ENCODE data around the gene LRRC75A. TPM values are rescaled to one million over a fixed set of nuclear protein-coding genes. Genes with fewer than 3 reads are reported as not detected.
"Not testable (repeated sequence)": the region's sequence is repeated elsewhere in the genome, so short reads cannot be mapped to it uniquely, and the experiment has no call there.

The LRRC75A gene, protein sequence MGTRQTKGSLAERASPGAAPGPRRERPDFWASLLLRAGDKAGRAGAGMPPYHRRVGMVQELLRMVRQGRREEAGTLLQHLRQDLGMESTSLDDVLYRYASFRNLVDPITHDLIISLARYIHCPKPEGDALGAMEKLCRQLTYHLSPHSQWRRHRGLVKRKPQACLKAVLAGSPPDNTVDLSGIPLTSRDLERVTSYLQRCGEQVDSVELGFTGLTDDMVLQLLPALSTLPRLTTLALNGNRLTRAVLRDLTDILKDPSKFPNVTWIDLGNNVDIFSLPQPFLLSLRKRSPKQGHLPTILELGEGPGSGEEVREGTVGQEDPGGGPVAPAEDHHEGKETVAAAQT
- 5.4 TPM for polyA plus RNA-seq (2013, experiment 1 of 4)
- 5.7 TPM for polyA plus RNA-seq (2013, experiment 2 of 4)
- polyA plus RNA-seq (2013, experiment 3 of 4), result 4.1 TPM
- polyA plus RNA-seq (2013, experiment 4 of 4), result 4.5 TPM

- Histone ChIP-seq H3K27me3 (ENCODE audit: control insufficient read depth, insufficient read depth, low read length, poor library complexity, severe bottlenecking) (peaks cover 34% of the 10 kb centered on the region), H3K36me3 (ENCODE audit: control insufficient read depth, insufficient read depth, low read length) (no peaks in the 10 kb centered on the region), H3K4me3 (ENCODE audit: insufficient read depth, low read depth, low read length) (peak within 1 kb of the TSS; percentile 47), H3K4me1 (ENCODE audit: control insufficient read depth, insufficient read depth, low read length) (peaks cover 19% of the 10 kb centered on the region), H3K9me3 (ENCODE audit: control insufficient read depth, low read length) (no peaks in the 10 kb centered on the region), H3K27ac (ENCODE audit: insufficient read depth, low read depth, low read length, poor library complexity, severe bottlenecking) (no peak within 1 kb of the TSS)
- WGBS, 2 experiments, result 1% methylated on average over 134 of the region's 134 CpGs
Observed at GRCh38 chr17:16491703-16492612, at the start of gene LRRC75A. Gene LRRC75A, minus strand, starts transcription at chr17:16492193. Its CDS starts 203 bp downstream, at chr17:16491990.

GRCh38 chr17:16537130-16537458, 45.1 kb upstream of the LRRC75A start:
- Histone ChIP-seq H3K27ac (ENCODE audit: insufficient read depth, low read depth, low read length, poor library complexity, severe bottlenecking) (no peak overlapping the region), H3K36me3 (ENCODE audit: control insufficient read depth, insufficient read depth, low read length) (no peaks in the 10 kb centered on the region), H3K4me3 (ENCODE audit: insufficient read depth, low read depth, low read length) (no peak overlapping the region), H3K9me3 (ENCODE audit: control insufficient read depth, low read length) (no peaks in the 10 kb centered on the region), H3K4me1 (ENCODE audit: control insufficient read depth, insufficient read depth, low read length) (no peaks in the 10 kb centered on the region), H3K27me3 (ENCODE audit: control insufficient read depth, insufficient read depth, low read length, poor library complexity, severe bottlenecking) (no peaks in the 10 kb centered on the region)
- 52 to 59% methylated on average over 2 of the region's 2 CpGs for WGBS, 2 experiments

DNA sequence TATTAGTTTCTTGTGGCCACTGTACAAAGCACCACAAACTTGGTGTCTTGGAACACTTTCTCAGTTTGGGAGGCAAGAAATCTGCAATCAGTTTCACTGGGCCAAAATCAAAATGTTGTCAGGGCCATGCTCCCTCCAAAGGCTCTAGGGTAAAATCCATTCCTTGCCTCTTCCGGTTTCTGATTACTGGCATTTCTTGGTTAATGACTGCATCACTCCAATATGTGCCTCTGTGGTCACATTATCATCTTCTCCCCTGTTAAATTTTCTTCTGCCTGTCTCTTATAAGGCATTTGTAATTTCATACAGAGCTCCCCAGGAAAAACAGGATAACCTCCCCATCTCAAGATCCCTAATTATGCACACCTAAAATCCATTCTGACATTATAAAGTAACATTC, 42.2 kb upstream of the LRRC75A start:
- no peaks in the 10 kb centered on the region for H3K27me3 ChIP-seq (ENCODE audit: control insufficient read depth, insufficient read depth, low read length, poor library complexity, severe bottlenecking)
- no peaks in the 10 kb centered on the region for H3K4me1 ChIP-seq (ENCODE audit: control insufficient read depth, insufficient read depth, low read length)
- 90 to 95% methylated on average over 1 of the region's 1 CpG for WGBS, 2 experiments
- no peak overlapping the region for H3K4me3 ChIP-seq (ENCODE audit: insufficient read depth, low read depth, low read length)
- no peaks in the 10 kb centered on the region for H3K9me3 ChIP-seq (ENCODE audit: control insufficient read depth, low read length)
- no peak overlapping the region for H3K27ac ChIP-seq (ENCODE audit: insufficient read depth, low read depth, low read length, poor library complexity, severe bottlenecking)
- no peaks in the 10 kb centered on the region for H3K36me3 ChIP-seq (ENCODE audit: control insufficient read depth, insufficient read depth, low read length)

DNA sequence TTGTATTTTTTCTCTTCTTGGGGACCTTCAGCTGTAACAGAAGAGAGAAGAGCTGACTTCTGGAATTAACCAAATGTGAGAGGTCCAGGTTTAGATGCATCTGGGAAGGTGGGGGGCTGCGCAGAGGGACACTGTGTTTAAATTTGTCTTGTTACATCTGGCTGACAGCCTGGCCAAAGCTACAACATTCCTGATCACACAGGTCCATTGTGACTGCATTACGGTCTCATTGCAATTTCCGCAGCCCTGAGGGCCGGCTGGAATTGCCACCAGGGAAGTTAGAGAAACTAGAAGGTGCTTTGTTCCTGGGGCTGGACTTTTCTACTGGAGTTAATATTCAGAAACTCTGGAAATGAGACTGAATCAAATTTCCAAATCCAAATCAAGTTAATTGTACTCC, 37.9 kb upstream of the LRRC75A start:
- WGBS, 2 experiments, result 84 to 87% methylated on average over 4 of the region's 4 CpGs
- Histone ChIP-seq H3K27me3 (ENCODE audit: control insufficient read depth, insufficient read depth, low read length, poor library complexity, severe bottlenecking) (no peaks in the 10 kb centered on the region), H3K27ac (ENCODE audit: insufficient read depth, low read depth, low read length, poor library complexity, severe bottlenecking) (no peak overlapping the region), H3K36me3 (ENCODE audit: control insufficient read depth, insufficient read depth, low read length) (no peaks in the 10 kb centered on the region), H3K4me3 (ENCODE audit: insufficient read depth, low read depth, low read length) (no peak overlapping the region), H3K9me3 (ENCODE audit: control insufficient read depth, low read length) (no peaks in the 10 kb centered on the region), H3K4me1 (ENCODE audit: control insufficient read depth, insufficient read depth, low read length) (no peaks in the 10 kb centered on the region)

DNA sequence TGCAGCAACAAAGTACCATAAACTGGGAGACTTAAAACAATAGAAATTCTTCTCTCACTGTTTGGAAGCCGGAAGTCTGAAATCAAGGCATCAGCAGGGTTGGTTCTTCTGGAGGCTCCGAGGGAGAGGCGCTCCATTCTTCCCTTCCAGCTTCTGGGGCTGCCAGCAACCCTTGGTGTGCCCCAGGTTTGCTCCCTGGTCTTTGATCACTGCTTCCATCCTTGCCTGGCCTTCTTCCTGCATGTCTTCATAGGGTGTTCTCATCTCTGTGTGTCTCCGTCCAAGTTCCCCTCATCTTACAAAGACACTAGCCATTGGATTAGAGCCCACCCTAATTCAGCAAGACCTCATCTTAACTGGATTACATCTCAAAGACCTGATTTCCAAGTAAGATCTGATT, 35.3 kb upstream of the LRRC75A start:
- 88 to 91% methylated on average over 4 of the region's 4 CpGs for WGBS, 2 experiments

GRCh38 chr17:16525556-16525955, 33.6 kb upstream of the LRRC75A start:
- H3K36me3 ChIP-seq (ENCODE audit: control insufficient read depth, insufficient read depth, low read length); H3K4me1 ChIP-seq (ENCODE audit: control insufficient read depth, insufficient read depth, low read length); H3K27me3 ChIP-seq (ENCODE audit: control insufficient read depth, insufficient read depth, low read length, poor library complexity, severe bottlenecking); H3K27ac ChIP-seq (ENCODE audit: insufficient read depth, low read depth, low read length, poor library complexity, severe bottlenecking); H3K4me3 ChIP-seq (ENCODE audit: insufficient read depth, low read depth, low read length); H3K9me3 ChIP-seq (ENCODE audit: control insufficient read depth, low read length): not testable (repeated sequence)
- WGBS, 2 experiments, result 91 to 92% methylated on average over 6 of the region's 6 CpGs

More for the DNA sequence above, 35.3 kb upstream of the LRRC75A start:
- no peaks in the 10 kb centered on the region for H3K4me1 ChIP-seq (ENCODE audit: control insufficient read depth, insufficient read depth, low read length)
- no peaks in the 10 kb centered on the region for H3K27me3 ChIP-seq (ENCODE audit: control insufficient read depth, insufficient read depth, low read length, poor library complexity, severe bottlenecking)
- no peaks in the 10 kb centered on the region for H3K36me3 ChIP-seq (ENCODE audit: control insufficient read depth, insufficient read depth, low read length)
- no peak overlapping the region for H3K4me3 ChIP-seq (ENCODE audit: insufficient read depth, low read depth, low read length)
- no peak overlapping the region for H3K27ac ChIP-seq (ENCODE audit: insufficient read depth, low read depth, low read length, poor library complexity, severe bottlenecking)
- no peaks in the 10 kb centered on the region for H3K9me3 ChIP-seq (ENCODE audit: control insufficient read depth, low read length)

- H3K4me3 ChIP-seq (ENCODE audit: insufficient read depth, low read depth, low read length), result no peak overlapping the region
- no peak overlapping the region for H3K27ac ChIP-seq (ENCODE audit: insufficient read depth, low read depth, low read length, poor library complexity, severe bottlenecking)
- WGBS, 2 experiments, result 43 to 48% methylated on average over 7 of the region's 7 CpGs
- no peaks in the 10 kb centered on the region for H3K9me3 ChIP-seq (ENCODE audit: control insufficient read depth, low read length)
- no peaks in the 10 kb centered on the region for H3K27me3 ChIP-seq (ENCODE audit: control insufficient read depth, insufficient read depth, low read length, poor library complexity, severe bottlenecking)
- H3K36me3 ChIP-seq (ENCODE audit: control insufficient read depth, insufficient read depth, low read length), result no peaks in the 10 kb centered on the region
- H3K4me1 ChIP-seq (ENCODE audit: control insufficient read depth, insufficient read depth, low read length), result peaks cover 10% of the 10 kb centered on the region
Observed at GRCh38 chr17:16521070-16521727, 29.2 kb upstream of the LRRC75A start.

DNA sequence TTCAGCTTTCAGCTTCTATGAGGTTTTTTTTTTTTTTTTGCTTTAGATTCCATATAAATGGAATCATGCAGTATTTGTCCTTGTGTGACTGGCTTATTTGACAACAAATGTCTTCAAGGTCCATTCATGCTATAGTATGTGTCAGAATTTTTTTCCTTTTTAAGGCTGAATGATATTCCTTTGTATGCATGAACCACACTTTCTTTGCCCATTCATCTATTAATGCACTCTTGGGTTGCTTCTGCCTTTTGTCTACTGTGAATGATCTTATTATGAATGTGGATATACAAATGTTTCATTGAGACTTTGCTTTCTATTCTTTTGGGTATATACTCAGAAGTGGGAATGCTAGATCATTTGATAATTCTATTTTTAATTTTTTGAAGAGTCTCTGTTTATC, 27.0 kb upstream of the LRRC75A start:
- H3K27ac ChIP-seq (ENCODE audit: insufficient read depth, low read depth, low read length, poor library complexity, severe bottlenecking), result no peak overlapping the region
- H3K27me3 ChIP-seq (ENCODE audit: control insufficient read depth, insufficient read depth, low read length, poor library complexity, severe bottlenecking), result no peaks in the 10 kb centered on the region

GRCh38 chr17:16517477-16517876, 25.5 kb upstream of the LRRC75A start:
- Histone ChIP-seq H3K27me3 (ENCODE audit: control insufficient read depth, insufficient read depth, low read length, poor library complexity, severe bottlenecking) (no peaks in the 10 kb centered on the region), H3K4me3 (ENCODE audit: insufficient read depth, low read depth, low read length) (no peak overlapping the region), H3K9me3 (ENCODE audit: control insufficient read depth, low read length) (no peaks in the 10 kb centered on the region), H3K27ac (ENCODE audit: insufficient read depth, low read depth, low read length, poor library complexity, severe bottlenecking) (no peak overlapping the region), H3K4me1 (ENCODE audit: control insufficient read depth, insufficient read depth, low read length) (peaks cover 14% of the 10 kb centered on the region), H3K36me3 (ENCODE audit: control insufficient read depth, insufficient read depth, low read length) (no peaks in the 10 kb centered on the region)
- WGBS, 2 experiments, result 93 to 95% methylated on average over 7 of the region's 7 CpGs

More for the DNA sequence above, 27.0 kb upstream of the LRRC75A start:
- Histone ChIP-seq H3K9me3 (ENCODE audit: control insufficient read depth, low read length) (no peaks in the 10 kb centered on the region), H3K4me1 (ENCODE audit: control insufficient read depth, insufficient read depth, low read length) (peaks cover 11% of the 10 kb centered on the region), H3K36me3 (ENCODE audit: control insufficient read depth, insufficient read depth, low read length) (no peaks in the 10 kb centered on the region), H3K4me3 (ENCODE audit: insufficient read depth, low read depth, low read length) (no peak overlapping the region)

DNA sequence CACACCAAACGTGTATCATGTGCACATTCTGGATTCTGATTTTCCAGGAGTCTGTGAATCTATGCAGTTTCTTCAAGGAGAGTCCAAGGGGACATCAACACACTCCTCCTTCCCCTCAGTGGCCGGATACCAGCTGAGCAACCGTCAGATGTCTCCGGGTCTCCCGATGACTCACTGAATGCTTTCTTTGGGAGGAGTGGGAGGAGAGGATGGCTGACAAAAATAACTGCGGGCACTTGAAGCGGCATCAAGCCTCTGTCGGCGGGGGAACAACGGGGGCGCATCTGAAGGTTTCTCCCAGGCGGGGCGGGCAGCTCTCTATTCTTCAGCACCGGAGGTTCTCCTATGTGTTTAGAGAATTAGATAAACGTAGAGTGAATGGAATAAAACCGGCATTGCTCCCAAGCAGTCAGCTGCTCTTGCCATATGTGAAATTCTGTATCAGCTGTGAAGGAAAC, 24.6 kb upstream of the LRRC75A start:
- H3K36me3 ChIP-seq (ENCODE audit: control insufficient read depth, insufficient read depth, low read length), result no peaks in the 10 kb centered on the region
- 14 to 21% methylated on average over 16 of the region's 16 CpGs for WGBS, 2 experiments
- H3K27ac ChIP-seq (ENCODE audit: insufficient read depth, low read depth, low read length, poor library complexity, severe bottlenecking), result no peak overlapping the region
- no peaks in the 10 kb centered on the region for H3K27me3 ChIP-seq (ENCODE audit: control insufficient read depth, insufficient read depth, low read length, poor library complexity, severe bottlenecking)
- H3K9me3 ChIP-seq (ENCODE audit: control insufficient read depth, low read length), result no peaks in the 10 kb centered on the region
- H3K4me1 ChIP-seq (ENCODE audit: control insufficient read depth, insufficient read depth, low read length), result peaks cover 22% of the 10 kb centered on the region
- H3K4me3 ChIP-seq (ENCODE audit: insufficient read depth, low read depth, low read length), result no peak overlapping the region

Data from ectodermal cell (in vitro differentiated cells).